GM21390 (cell line): Measurements from ENCODE around the gene SLC12A4.
"Not testable (repeated sequence)": the region's sequence is repeated elsewhere in the genome, so short reads cannot be mapped to it uniquely, and the experiment has no call there.

ENCODE experiments used
- ATAC-seq: cut with Tn5 transposase; IDR thresholded peaks from one replicate; pipeline ENCODE4 v1.9.1; 2021; ENCODE audit not compliant: unreplicated experiment

The SLC12A4 gene

GRCh38 chr16:67988675-67989074, 20.2 kb upstream of the SLC12A4 start:
- ATAC-seq = no peak

GRCh38 chr16:67987460-67988160, 19.2 kb upstream of the SLC12A4 start:
- ATAC-seq = no peak

GRCh38 chr16:67986949-67987348, 18.5 kb upstream of the SLC12A4 start:
- no peak for ATAC-seq

GRCh38 chr16:67982011-67982696, 13.7 kb upstream of the SLC12A4 start:
- no peak for ATAC-seq

GRCh38 chr16:67979955-67980678, 11.7 kb upstream of the SLC12A4 start, which contains the start of gene DPEP3:
DPEP3 (minus strand) TSS chr16:67980499; CDS start chr16:67980380, 119 bp downstream.
- ATAC-seq = no peak

GRCh38 chr16:67977469-67978227, 9.2 kb upstream of the SLC12A4 start:
- ATAC-seq = no peak

GRCh38 chr16:67977005-67977404, 8.6 kb upstream of the SLC12A4 start:
- no peak for ATAC-seq

- ATAC-seq = no peak
Observed at GRCh38 chr16:67976205-67976604, 7.8 kb upstream of the SLC12A4 start.

- no peak for ATAC-seq
Observed at GRCh38 chr16:67975321-67976105, 7.1 kb upstream of the SLC12A4 start.

GRCh38 chr16:67972285-67972684, 3.8 kb upstream of the SLC12A4 start:
- not testable (repeated sequence) for ATAC-seq

- ATAC-seq = no peak
Observed at GRCh38 chr16:67971111-67971510, 2.7 kb upstream of the SLC12A4 start.

- ATAC-seq = no peak
Observed at GRCh38 chr16:67969254-67970039, 1.0 kb upstream of the SLC12A4 start.

GRCh38 chr16:67967958-67968399, 458 bp downstream of the SLC12A4 start:
- ATAC-seq = peak; percentile 38

GRCh38 chr16:67967183-67967957, 1.1 kb downstream of the SLC12A4 start:
- ATAC-seq = peak; percentile 3

GRCh38 chr16:67966549-67967182, 1.8 kb downstream of the SLC12A4 start:
- no peak for ATAC-seq

GRCh38 chr16:67965668-67966548, 2.5 kb downstream of the SLC12A4 start:
- no peak for ATAC-seq

- no peak for ATAC-seq
Observed at GRCh38 chr16:67964477-67965131, 3.8 kb downstream of the SLC12A4 start.
